H9 (cell line): ENCODE data around the gene WDR7. TPM values are rescaled to one million over a fixed set of nuclear protein-coding genes. Genes with fewer than 3 reads are reported as not detected.

Source experiments
- DNase-seq: peaks from one replicate; pipeline ENCODE4 v3.0.0-alpha.2; 2017
- H2AFZ ChIP-seq: one replicate; pipeline ENCODE4 v1.6.1; 2013; ENCODE audit warnings: mild to moderate bottlenecking, low read length, control low read depth, moderate library complexity
- H2AK5ac ChIP-seq: 2 replicates; pipeline ENCODE4 v1.6.1; 2013; ENCODE audit warnings: low read length, control low read depth, mixed read lengths; ENCODE audit not compliant: insufficient read length
- H2BK120ac ChIP-seq: one replicate; pipeline ENCODE4 v1.6.1; 2013; ENCODE audit warnings: low read depth, mild to moderate bottlenecking, low read length, control low read depth, inconsistent platforms; ENCODE audit not compliant: poor library complexity, severe bottlenecking
- H2BK12ac ChIP-seq: 2 replicates; pipeline ENCODE4 v1.6.1; 2013; ENCODE audit warnings: low read length, control low read depth, mixed read lengths, low read depth; ENCODE audit not compliant: insufficient read length
- H2BK15ac ChIP-seq: 2 replicates; pipeline ENCODE4 v1.6.1; 2013; ENCODE audit warnings: low read depth, low read length, control low read depth
- H2BK20ac ChIP-seq: one replicate; pipeline ENCODE4 v1.6.1; 2013; ENCODE audit warnings: low read depth, mild to moderate bottlenecking, low read length, control low read depth, inconsistent platforms; ENCODE audit not compliant: poor library complexity, severe bottlenecking
- H2BK5ac ChIP-seq: 2 replicates; pipeline ENCODE4 v1.6.1; 2013; ENCODE audit warnings: low read length, control low read depth, mixed read lengths; ENCODE audit not compliant: insufficient read length
- H3K14ac ChIP-seq: 2 replicates; pipeline ENCODE4 v1.6.1; 2013; ENCODE audit warnings: low read length, control low read depth; ENCODE audit not compliant: insufficient read depth
- H3K18ac ChIP-seq: 2 replicates; pipeline ENCODE4 v1.6.1; 2013; ENCODE audit warnings: low read depth, mild to moderate bottlenecking, mixed read lengths, low read length, control low read depth; ENCODE audit not compliant: insufficient read length
- H3K23ac ChIP-seq: 2 replicates; pipeline ENCODE4 v1.6.1; 2013; ENCODE audit warnings: low read length, control low read depth, mixed read lengths, low read depth; ENCODE audit not compliant: insufficient read length
- H3K23me2 ChIP-seq: 2 replicates; pipeline ENCODE4 v1.6.1; 2013; ENCODE audit warnings: low read depth, mild to moderate bottlenecking, mixed read lengths, low read length, control low read depth; ENCODE audit not compliant: insufficient read length, poor library complexity, severe bottlenecking
- H3K27ac ChIP-seq: 2 replicates; pipeline ENCODE4 v1.5.1; 2013; ENCODE audit warnings: low read length, control low read depth, mixed read lengths, low read depth; ENCODE audit not compliant: insufficient read length
- H3K27me3 ChIP-seq: 2 replicates; pipeline ENCODE4 v1.6.1; 2013; ENCODE audit warnings: low read length, control low read depth, inconsistent platforms; ENCODE audit not compliant: insufficient read depth
- H3K4ac ChIP-seq: 2 replicates; pipeline ENCODE4 v1.6.1; 2013; ENCODE audit warnings: low read depth, mild to moderate bottlenecking, control low read depth, inconsistent platforms, low read length, moderate library complexity
- H3K4me1 ChIP-seq: 2 replicates; pipeline ENCODE4 v1.6.1; 2013; ENCODE audit warnings: low read length, control low read depth, inconsistent platforms; ENCODE audit not compliant: insufficient read depth
- H3K4me2 ChIP-seq: 2 replicates; pipeline ENCODE4 v1.6.1; 2013; ENCODE audit warnings: low read length, control low read depth, mixed read lengths; ENCODE audit not compliant: insufficient read length, insufficient read depth
- H3K56ac ChIP-seq: 2 replicates; pipeline ENCODE4 v1.6.1; 2013; ENCODE audit warnings: low read depth, mild to moderate bottlenecking, mixed read lengths, low read length, control low read depth; ENCODE audit not compliant: insufficient read length
- H3K79me1 ChIP-seq: 2 replicates; pipeline ENCODE4 v1.6.1; 2013; ENCODE audit warnings: low read depth, mild to moderate bottlenecking, moderate library complexity, low read length, control low read depth, inconsistent platforms; ENCODE audit not compliant: insufficient read depth, poor library complexity, severe bottlenecking
- H3K79me2 ChIP-seq: 2 replicates; pipeline ENCODE4 v1.6.1; 2013; ENCODE audit warnings: low read length, control low read depth, inconsistent platforms; ENCODE audit not compliant: insufficient read depth
- H3K9ac ChIP-seq: 2 replicates; pipeline ENCODE4 v1.6.1; 2013; ENCODE audit warnings: low read length, control low read depth, mixed read lengths; ENCODE audit not compliant: insufficient read length; ENCODE audit errors: extremely low read depth
- H3K9me3 ChIP-seq: one replicate; pipeline ENCODE4 v1.6.1; 2013; ENCODE audit warnings: low read depth, low read length, inconsistent platforms; ENCODE audit not compliant: control insufficient read depth
- H3T11ph ChIP-seq: one replicate; pipeline ENCODE4 v1.6.1; 2013; ENCODE audit warnings: mild to moderate bottlenecking, low read length, control low read depth, inconsistent platforms
- H4K20me1 ChIP-seq: one replicate; pipeline ENCODE4 v1.6.1; 2013; ENCODE audit not compliant: control insufficient read depth, insufficient read length, insufficient read depth
- H4K5ac ChIP-seq: 2 replicates; pipeline ENCODE4 v1.6.1; 2013; ENCODE audit warnings: low read depth, mild to moderate bottlenecking, mixed read lengths, low read length, control low read depth; ENCODE audit not compliant: insufficient read length
- H4K8ac ChIP-seq: replicated peaks from 2 replicates; pipeline ENCODE4 v1.6.1; 2013; ENCODE audit warnings: low read length, control low read depth, mixed read lengths, low read depth; ENCODE audit not compliant: insufficient read length
- H4K91ac ChIP-seq: 2 replicates; pipeline ENCODE4 v1.6.1; 2013; ENCODE audit warnings: low read depth, mild to moderate bottlenecking, moderate library complexity, mixed read lengths, low read length, control low read depth; ENCODE audit not compliant: insufficient read length
- H3K27ac Mint-ChIP-seq, 3 experiments: 2 replicates in 2 of 3; 3 replicates in 1 of 3; pipeline ENCODE4 v1.8.0; 2020 to 2021; ENCODE audit warnings: mixed read lengths in 3 of 3, mild to moderate bottlenecking in 1 of 3, moderate library complexity in 1 of 3
- H3K27me3 Mint-ChIP-seq: 2 replicates; pipeline ENCODE4 v1.8.0; 2021; ENCODE audit warnings: low read depth, mild to moderate bottlenecking, moderate library complexity, mixed read lengths
- H3K36me3 Mint-ChIP-seq, 3 experiments: 2 replicates in 2 of 3; 3 replicates in 1 of 3; pipeline ENCODE4 v1.8.0; 2020 to 2021; ENCODE audit warnings: low read depth in 3 of 3, mixed read lengths in 3 of 3; ENCODE audit not compliant: insufficient read depth in 1 of 3
- H3K4me1 Mint-ChIP-seq, 2 experiments: 2 replicates each; pipeline ENCODE4 v1.8.0; 2020; ENCODE audit warnings: mixed read lengths in 2 of 2
- H3K4me3 Mint-ChIP-seq, 2 experiments: 2 replicates in 1 of 2; 3 replicates in 1 of 2; pipeline ENCODE4 v1.8.0; 2020 to 2021; ENCODE audit warnings: mild to moderate bottlenecking in 2 of 2, mixed read lengths in 2 of 2, moderate library complexity in 1 of 2
- H3K9me3 Mint-ChIP-seq, 2 experiments: 2 replicates in 1 of 2; 3 replicates in 1 of 2; pipeline ENCODE4 v1.8.0; 2020; ENCODE audit warnings: mild to moderate bottlenecking in 2 of 2, mixed read lengths in 2 of 2, moderate library complexity in 1 of 2
- WGBS: extraction: QIAGEN DNeasy Blood & Tissue Kit; methylation state at CpG from one replicate; pipeline ENCODE4 v1.1.7; 2013; ENCODE audit warnings: missing lambda C conversion rate, low lambda C conversion rate, mixed read lengths; ENCODE audit not compliant: insufficient read length; ENCODE audit errors: extremely low coverage; 5-methylcytosine and 5-hydroxymethylcytosine counted together
- total RNA-seq: library from RNA; stranded (reverse); gene quantifications from 2 replicates; pipeline ENCODE4 v1.2.1, GENCODE V29; 2021
- TF ChIP-seq, protein P1 (sequence below): fragments of 200-600 bp; sonication (generic); conservative IDR thresholded peaks from 3 replicates; pipeline ENCODE4 v1.8.0; 2021; ENCODE audit warnings: antibody characterized with exemption, mild to moderate bottlenecking

Gene WDR7
- total RNA-seq, 1 experiment from 2014 or later = 14.8 TPM

DNA sequence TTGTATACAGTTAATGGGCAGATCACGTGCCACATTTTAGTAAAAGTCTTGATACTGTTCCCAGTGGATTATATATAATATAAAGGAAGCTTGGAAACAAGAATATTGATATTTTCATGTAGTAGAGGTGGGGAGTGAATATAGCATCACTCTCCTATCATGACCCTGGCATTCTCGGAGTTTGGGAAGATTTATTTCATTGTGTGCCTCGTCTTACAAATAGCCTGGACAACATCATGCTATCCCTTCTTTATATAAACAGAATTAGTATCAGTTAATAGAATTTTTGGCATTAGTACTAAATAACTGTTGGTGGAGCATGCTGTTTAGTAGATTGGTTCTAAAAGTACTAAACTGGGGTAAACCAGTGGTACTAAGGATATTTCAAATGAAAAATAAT lies 283.7 kb downstream of the WDR7 start:
- TF ChIP-seq, protein P1, sequence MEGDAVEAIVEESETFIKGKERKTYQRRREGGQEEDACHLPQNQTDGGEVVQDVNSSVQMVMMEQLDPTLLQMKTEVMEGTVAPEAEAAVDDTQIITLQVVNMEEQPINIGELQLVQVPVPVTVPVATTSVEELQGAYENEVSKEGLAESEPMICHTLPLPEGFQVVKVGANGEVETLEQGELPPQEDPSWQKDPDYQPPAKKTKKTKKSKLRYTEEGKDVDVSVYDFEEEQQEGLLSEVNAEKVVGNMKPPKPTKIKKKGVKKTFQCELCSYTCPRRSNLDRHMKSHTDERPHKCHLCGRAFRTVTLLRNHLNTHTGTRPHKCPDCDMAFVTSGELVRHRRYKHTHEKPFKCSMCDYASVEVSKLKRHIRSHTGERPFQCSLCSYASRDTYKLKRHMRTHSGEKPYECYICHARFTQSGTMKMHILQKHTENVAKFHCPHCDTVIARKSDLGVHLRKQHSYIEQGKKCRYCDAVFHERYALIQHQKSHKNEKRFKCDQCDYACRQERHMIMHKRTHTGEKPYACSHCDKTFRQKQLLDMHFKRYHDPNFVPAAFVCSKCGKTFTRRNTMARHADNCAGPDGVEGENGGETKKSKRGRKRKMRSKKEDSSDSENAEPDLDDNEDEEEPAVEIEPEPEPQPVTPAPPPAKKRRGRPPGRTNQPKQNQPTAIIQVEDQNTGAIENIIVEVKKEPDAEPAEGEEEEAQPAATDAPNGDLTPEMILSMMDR = no peak

More for the DNA sequence above, 283.7 kb downstream of the WDR7 start:
- no peaks in the 10 kb centered on the region for H3K9me3 ChIP-seq
- no peaks in the 10 kb centered on the region for H3K36me3 Mint-ChIP-seq
- H3K27ac ChIP-seq = no peak overlapping the region
- H3K23ac ChIP-seq = no peak overlapping the region
- no peaks in the 10 kb centered on the region for H3K79me1 ChIP-seq
- H4K20me1 ChIP-seq = no peaks in the 10 kb centered on the region
- no peak overlapping the region for H2AK5ac ChIP-seq
- peaks cover 5 to 6% of the 10 kb centered on the region in 2 experiments for H3K4me1 Mint-ChIP-seq
- H2BK12ac ChIP-seq = no peak overlapping the region
- no peaks in the 10 kb centered on the region for H3K27me3 ChIP-seq
- H3K56ac ChIP-seq = no peak overlapping the region
- H4K91ac ChIP-seq = no peak overlapping the region
- no peak overlapping the region for H2BK5ac ChIP-seq
- no peaks in the 10 kb centered on the region for H3K9me3 Mint-ChIP-seq
- no peak overlapping the region for H2BK120ac ChIP-seq
- no peak overlapping the region for H3K27ac Mint-ChIP-seq
- no peak overlapping the region for H3T11ph ChIP-seq
- no peak overlapping the region for H4K8ac ChIP-seq
- H4K5ac ChIP-seq = no peak overlapping the region
- H3K4me1 ChIP-seq = no peaks in the 10 kb centered on the region; the same call in 1 of the 2 replicates
- DNase-seq = no peak
- no peak overlapping the region for H3K4me3 Mint-ChIP-seq
- H2AFZ ChIP-seq = no peak overlapping the region
- no peaks in the 10 kb centered on the region for H3K27me3 Mint-ChIP-seq
- H3K79me2 ChIP-seq = no peaks in the 10 kb centered on the region
- no CpG with 5 or more reads among the region's 3 CpGs for WGBS
- no peak overlapping the region for H2BK20ac ChIP-seq
- no peaks in the 10 kb centered on the region for H3K23me2 ChIP-seq
- no peak overlapping the region for H3K9ac ChIP-seq
- H3K14ac ChIP-seq = no peak overlapping the region
- no peak overlapping the region for H3K18ac ChIP-seq
- no peak overlapping the region for H3K4me2 ChIP-seq
- no peak overlapping the region for H3K4ac ChIP-seq
- H2BK15ac ChIP-seq = no peak overlapping the region
